Panc1 (cell line): ENCODE data around the gene RPN2. TPM values are rescaled to one million over a fixed set of nuclear protein-coding genes. Genes with fewer than 3 reads are reported as not detected.
A peak's percentile ranks its signal among the peaks of the same experiment; 100 is the strongest.

Experiments
- ATAC-seq: fragments of 200-7000 bp; cut with Tn5 transposase; 2 replicates; pipeline ENCODE4 v1.9.1; 2020; ENCODE audit warnings: mild to moderate bottlenecking, moderate library complexity
- BruUV-seq: library from RNA; stranded (reverse); fragments of 400-500 nt; replicated peaks from 2 replicates; lab custom pipeline; 2021; lab: Mats Ljungman, UMichigan
- CTCF ChIA-PET: fragments of 300-600 bp; sonication (Branson Sonifier 250); formaldehyde crosslinking; loops from one replicate; lab custom pipeline; 2022; ENCODE audit warnings: antibody characterized with exemption; lab: Charles Lee
- POLR2A ChIA-PET: fragments of 300-600 bp; sonication (Branson Sonifier 250); formaldehyde crosslinking; loops from one replicate; lab custom pipeline; 2022; ENCODE audit warnings: antibody characterized with exemption; lab: Charles Lee
- DNase-seq: peaks from one replicate; pipeline ENCODE4 v3.0.0-alpha.2; 2010; ENCODE audit warnings: low read depth, low spot score
- H3K27ac ChIP-seq: 2 replicates; pipeline ENCODE4 v1.5.1; 2011; ENCODE audit warnings: mild to moderate bottlenecking, low read length, inconsistent platforms
- H3K27me3 ChIP-seq: fragments of 200-500 bp; sonication (Bioruptor generic); 2 replicates; pipeline ENCODE4 v1.6.0; 2014; ENCODE audit warnings: low read length, inconsistent platforms; ENCODE audit not compliant: control insufficient read depth, insufficient read depth
- H3K36me3 ChIP-seq: fragments of 200-500 bp; sonication (Bioruptor generic); 2 replicates; pipeline ENCODE4 v1.5.1; 2014; ENCODE audit warnings: inconsistent platforms, mild to moderate bottlenecking, low read length, moderate library complexity; ENCODE audit not compliant: control insufficient read depth, insufficient read depth
- H3K4me1 ChIP-seq: 2 replicates; pipeline ENCODE4 v1.5.1; 2011; ENCODE audit warnings: inconsistent platforms, mild to moderate bottlenecking, low read length, moderate library complexity; ENCODE audit not compliant: control insufficient read depth, insufficient read depth
- H3K4me3 ChIP-seq, 2 experiments: 2 replicates each; pipeline ENCODE4 v1.5.1; 2011 to 2012; ENCODE audit warnings: low read depth in 2 of 2, low read length in 2 of 2, mild to moderate bottlenecking in 2 of 2, inconsistent platforms in 1 of 2, moderate library complexity in 1 of 2
- H3K9me3 ChIP-seq: fragments of 200-500 bp; sonication (Bioruptor generic); 2 replicates; pipeline ENCODE4 v1.5.1; 2014; ENCODE audit warnings: low read depth, mild to moderate bottlenecking, inconsistent platforms, low read length, moderate library complexity; ENCODE audit not compliant: control insufficient read depth, insufficient read depth
- POLR2AphosphoS5 ChIP-seq: IDR thresholded peaks from 2 replicates; pipeline ENCODE4 v1.6.1; 2012; ENCODE audit warnings: mild to moderate bottlenecking, low read depth, low read length, moderate library complexity
- SIN3A ChIP-seq: IDR thresholded peaks from 2 replicates; pipeline ENCODE4 v1.6.1; 2012; ENCODE audit warnings: low read depth, mild to moderate bottlenecking, low read length, moderate library complexity, borderline replicate concordance; ENCODE audit not compliant: insufficient read depth
- TCF7L2 ChIP-seq: IDR thresholded peaks from 2 replicates; pipeline ENCODE4 v1.6.1; 2011; ENCODE audit warnings: mild to moderate bottlenecking, low read depth, low read length, inconsistent platforms
- in situ Hi-C: cut with HindIII; loops from 2 replicates; pipeline ENCODE4 v1.10.0; 2016; ENCODE audit warnings: low sequenced_read_pairs, low pct_unique_long_range_greater_than_20kb
- intact Hi-C: fragments of 100-400 bp; cut with micrococcal nuclease; formaldehyde crosslinking; loops from one replicate; pipeline ENCODE4 v1.10.0; 2022; ENCODE audit not compliant: unreplicated experiment
- total RNA-seq: library from RNA; stranded (reverse); gene quantifications from one replicate; pipeline ENCODE4 v1.2.1, GENCODE V29; 2021; ENCODE audit not compliant: unreplicated experiment
- TF ChIP-seq, protein P1 (sequence below): fragments of 450-650 bp; IDR thresholded peaks from 2 replicates; pipeline ENCODE4 v1.5.1; 2017; ENCODE audit warnings: mild to moderate bottlenecking
- TF ChIP-seq, protein P2 (sequence below), 2 experiments: IDR thresholded peaks; 2 replicates each; pipeline ENCODE4 v1.6.1; 2011 to 2012; ENCODE audit warnings: low read depth in 2 of 2, control low read depth in 1 of 2, low read length in 1 of 2, mild to moderate bottlenecking in 1 of 2, moderate library complexity in 1 of 2; ENCODE audit not compliant: insufficient read depth in 1 of 2

Gene RPN2
- total RNA-seq, 1 experiment from 2014 or later: 250 TPM

DNA sequence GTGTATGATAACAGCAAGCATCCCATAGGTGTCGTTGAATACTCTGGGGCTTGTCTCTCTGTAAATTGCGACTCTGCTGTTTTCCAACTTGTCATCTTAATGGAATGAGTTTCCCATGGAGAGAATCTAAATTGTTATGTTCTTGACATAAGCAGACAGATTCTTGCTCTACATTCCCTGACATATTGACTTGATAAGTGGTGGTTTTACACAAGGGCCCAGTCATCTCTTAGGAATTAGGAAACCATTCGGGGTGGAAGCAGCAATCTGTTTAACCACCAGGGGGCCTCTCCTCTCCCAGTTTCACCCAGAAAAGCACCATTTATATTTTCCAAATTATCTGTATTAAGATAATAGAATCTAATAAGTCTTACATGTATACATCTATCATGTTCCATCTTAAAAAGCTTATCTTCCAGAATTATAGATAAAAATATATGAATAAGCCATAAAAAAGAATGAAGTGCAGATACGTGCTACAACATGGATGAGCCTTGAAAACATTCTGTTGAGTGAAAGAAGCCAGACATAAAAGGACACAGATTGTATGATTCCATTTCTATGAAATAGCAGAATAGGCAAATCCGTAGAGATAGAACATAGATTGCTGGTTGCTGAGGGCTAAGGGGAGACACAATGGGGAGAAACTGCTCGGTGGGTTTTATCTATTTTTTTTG is 23.3 kb downstream of the RPN2 start:
- TF ChIP-seq, protein P1, sequence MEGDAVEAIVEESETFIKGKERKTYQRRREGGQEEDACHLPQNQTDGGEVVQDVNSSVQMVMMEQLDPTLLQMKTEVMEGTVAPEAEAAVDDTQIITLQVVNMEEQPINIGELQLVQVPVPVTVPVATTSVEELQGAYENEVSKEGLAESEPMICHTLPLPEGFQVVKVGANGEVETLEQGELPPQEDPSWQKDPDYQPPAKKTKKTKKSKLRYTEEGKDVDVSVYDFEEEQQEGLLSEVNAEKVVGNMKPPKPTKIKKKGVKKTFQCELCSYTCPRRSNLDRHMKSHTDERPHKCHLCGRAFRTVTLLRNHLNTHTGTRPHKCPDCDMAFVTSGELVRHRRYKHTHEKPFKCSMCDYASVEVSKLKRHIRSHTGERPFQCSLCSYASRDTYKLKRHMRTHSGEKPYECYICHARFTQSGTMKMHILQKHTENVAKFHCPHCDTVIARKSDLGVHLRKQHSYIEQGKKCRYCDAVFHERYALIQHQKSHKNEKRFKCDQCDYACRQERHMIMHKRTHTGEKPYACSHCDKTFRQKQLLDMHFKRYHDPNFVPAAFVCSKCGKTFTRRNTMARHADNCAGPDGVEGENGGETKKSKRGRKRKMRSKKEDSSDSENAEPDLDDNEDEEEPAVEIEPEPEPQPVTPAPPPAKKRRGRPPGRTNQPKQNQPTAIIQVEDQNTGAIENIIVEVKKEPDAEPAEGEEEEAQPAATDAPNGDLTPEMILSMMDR: peak; percentile 85
- no peak for TF ChIP-seq SIN3A
- BruUV-seq: no TSS peak
- DNase-seq (peak; percentile 46), ATAC-seq (peak; percentile 85)
- in situ Hi-C loops (no loop called here), intact Hi-C loops (no loop called here)
- Histone ChIP-seq H3K4me3 (no peak overlapping the region), H3K27me3 (no peaks in the 10 kb centered on the region), H3K27ac (no peak overlapping the region), H3K9me3 (no peaks in the 10 kb centered on the region), H3K36me3 (peaks cover 33% of the 10 kb centered on the region), H3K4me1 (peaks cover 6% of the 10 kb centered on the region)
- CTCF ChIA-PET: interaction anchor here (0.6 kb wide), 1 partner anchor 248 kb away, joined by 3 read pairs; no protein-coding TSS in a partner anchor
- POLR2A ChIA-PET: no interaction called here

DNA sequence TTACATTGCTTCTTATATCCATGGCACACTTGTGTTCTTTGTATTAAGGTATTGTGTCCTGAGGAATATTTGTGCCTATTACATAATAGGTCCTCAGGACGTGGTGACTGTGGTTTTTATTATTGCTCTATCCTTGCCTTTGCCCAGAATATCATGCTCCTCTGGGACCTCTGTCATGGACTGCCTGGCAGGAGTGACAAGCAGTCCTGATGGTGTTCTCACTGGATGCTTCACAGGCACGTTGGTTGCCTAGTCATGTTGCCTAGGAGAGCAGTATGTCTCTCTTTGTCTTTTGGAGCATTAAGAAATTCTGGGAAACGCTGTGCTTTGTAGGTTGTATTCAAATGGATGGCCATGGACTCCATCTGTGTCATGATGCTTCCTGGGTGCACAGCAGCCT is 24.9 kb downstream of the RPN2 start:
- in situ Hi-C loops: no loop called here

More for the DNA sequence above, 24.9 kb downstream of the RPN2 start:
- CTCF ChIA-PET: interaction anchor here (0.6 kb wide), 1 partner anchor 8 kb away, joined by 4 read pairs; no protein-coding TSS in a partner anchor
- Histone ChIP-seq H3K27ac (no peak overlapping the region), H3K4me3 (no peak overlapping the region), H3K27me3 (no peaks in the 10 kb centered on the region), H3K9me3 (no peaks in the 10 kb centered on the region), H3K36me3 (peaks cover 32% of the 10 kb centered on the region), H3K4me1 (peaks cover 6% of the 10 kb centered on the region)
- POLR2A ChIA-PET: no interaction called here
- intact Hi-C loops: no loop called here
- TF ChIP-seq, protein P2, sequence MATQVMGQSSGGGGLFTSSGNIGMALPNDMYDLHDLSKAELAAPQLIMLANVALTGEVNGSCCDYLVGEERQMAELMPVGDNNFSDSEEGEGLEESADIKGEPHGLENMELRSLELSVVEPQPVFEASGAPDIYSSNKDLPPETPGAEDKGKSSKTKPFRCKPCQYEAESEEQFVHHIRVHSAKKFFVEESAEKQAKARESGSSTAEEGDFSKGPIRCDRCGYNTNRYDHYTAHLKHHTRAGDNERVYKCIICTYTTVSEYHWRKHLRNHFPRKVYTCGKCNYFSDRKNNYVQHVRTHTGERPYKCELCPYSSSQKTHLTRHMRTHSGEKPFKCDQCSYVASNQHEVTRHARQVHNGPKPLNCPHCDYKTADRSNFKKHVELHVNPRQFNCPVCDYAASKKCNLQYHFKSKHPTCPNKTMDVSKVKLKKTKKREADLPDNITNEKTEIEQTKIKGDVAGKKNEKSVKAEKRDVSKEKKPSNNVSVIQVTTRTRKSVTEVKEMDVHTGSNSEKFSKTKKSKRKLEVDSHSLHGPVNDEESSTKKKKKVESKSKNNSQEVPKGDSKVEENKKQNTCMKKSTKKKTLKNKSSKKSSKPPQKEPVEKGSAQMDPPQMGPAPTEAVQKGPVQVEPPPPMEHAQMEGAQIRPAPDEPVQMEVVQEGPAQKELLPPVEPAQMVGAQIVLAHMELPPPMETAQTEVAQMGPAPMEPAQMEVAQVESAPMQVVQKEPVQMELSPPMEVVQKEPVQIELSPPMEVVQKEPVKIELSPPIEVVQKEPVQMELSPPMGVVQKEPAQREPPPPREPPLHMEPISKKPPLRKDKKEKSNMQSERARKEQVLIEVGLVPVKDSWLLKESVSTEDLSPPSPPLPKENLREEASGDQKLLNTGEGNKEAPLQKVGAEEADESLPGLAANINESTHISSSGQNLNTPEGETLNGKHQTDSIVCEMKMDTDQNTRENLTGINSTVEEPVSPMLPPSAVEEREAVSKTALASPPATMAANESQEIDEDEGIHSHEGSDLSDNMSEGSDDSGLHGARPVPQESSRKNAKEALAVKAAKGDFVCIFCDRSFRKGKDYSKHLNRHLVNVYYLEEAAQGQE (IDR thresholded peaks at IDR 0.05; ENCODE audit: insufficient read depth in 1 of 2, low read depth in 2 of 2, low read length in 1 of 2): no peak
- no peak for TF ChIP-seq TCF7L2
- no peak for TF ChIP-seq POLR2AphosphoS5
- TF ChIP-seq SIN3A: no peak
- TF ChIP-seq, protein P1: no peak
- DNase-seq (no peak), ATAC-seq (no peak)
- no TSS peak for BruUV-seq
